Aorta (tissue), 5 donors: ENCODE data around the gene UPF1. TPM values are rescaled to one million over a fixed set of nuclear protein-coding genes. Genes with fewer than 3 reads are reported as not detected.

ENCODE experiments used
- ATAC-seq: fragments of 200-7000 bp; cut with Tn5 transposase; one replicate; pipeline ENCODE4 v1.9.1; 2022; ENCODE audit warnings: moderate library complexity; ENCODE audit not compliant: low FRiP score
- DNase-seq, 2 donors: peaks; one replicate each; pipeline ENCODE4 v3.0.0-alpha.2; 2020
- H3K27ac ChIP-seq, 2 donors: one replicate each; pipeline ENCODE4 v1.5.1; 2013; ENCODE audit warnings: low read length in 2 of 2, mild to moderate bottlenecking in 2 of 2, moderate library complexity in 2 of 2, control low read depth in 1 of 2, inconsistent platforms in 1 of 2, low read depth in 1 of 2
- H3K27me3 ChIP-seq, 2 donors: one replicate each; pipeline ENCODE4 v1.6.1; 2013; ENCODE audit warnings: control low read depth in 1 of 2, low read length in 1 of 2, mild to moderate bottlenecking in 1 of 2, moderate library complexity in 1 of 2; ENCODE audit not compliant: insufficient read depth in 2 of 2, control insufficient read depth in 1 of 2
- H3K36me3 ChIP-seq, 2 donors: one replicate each; pipeline ENCODE4 v1.6.1; 2013; ENCODE audit warnings: control low read depth in 1 of 2, low read length in 1 of 2, mild to moderate bottlenecking in 1 of 2; ENCODE audit not compliant: insufficient read depth in 2 of 2, control insufficient read depth in 1 of 2
- H3K4me1 ChIP-seq, 2 donors: one replicate each; pipeline ENCODE4 v1.6.1; 2013; ENCODE audit warnings: low read length in 2 of 2, control low read depth in 1 of 2, mild to moderate bottlenecking in 1 of 2, moderate library complexity in 1 of 2; ENCODE audit not compliant: insufficient read depth in 2 of 2, control insufficient read depth in 1 of 2
- H3K4me3 ChIP-seq, 2 donors: one replicate each; pipeline ENCODE4 v1.5.1; 2013; ENCODE audit warnings: low read length in 2 of 2, control low read depth in 1 of 2, mild to moderate bottlenecking in 1 of 2
- H3K9me3 ChIP-seq: one replicate; pipeline ENCODE4 v1.6.1; 2013; ENCODE audit warnings: mild to moderate bottlenecking, low read length; ENCODE audit not compliant: control insufficient read depth
- WGBS, 2 donors: extraction: QIAGEN DNeasy Blood & Tissue Kit; methylation state at CpG; one replicate each; pipeline ENCODE4 v1.1.7; 2013; 5-methylcytosine and 5-hydroxymethylcytosine counted together
- intact Hi-C, 2 donors: fragments of 100-400 bp; cut with DNase I; formaldehyde crosslinking; loops; one replicate each; pipeline versions ENCODE4 v1.14.2 to v1.15.0; 2022
- polyA plus RNA-seq, 2 donors: library from polyadenylated mRNA; stranded (reverse); fragments of 200-250 nt; gene quantifications; one replicate each; pipeline ENCODE4 v1.2.3, GENCODE V29; 2013
- total RNA-seq, 2 donors: library from RNA; stranded (reverse); fragmentation: NEBNext Ultra II Directional; extraction: Animal tissue kit (Norgen Biotek cat#: 25700); gene quantifications; one replicate each; pipeline ENCODE4 v1.2.1, GENCODE V29; 2021
- donor health status: healthy with polysubstance abuse.
- donor health status: Bipolar disorder and iron deficiency.
- donor health status: DM: no; HTN: no; CAD: no.
- donor health status: DM: no; HTN: no; CAD: no.
- donor health status: DM: yes; HTN: yes; CAD: no.

The UPF1 gene
- total and polyA plus RNA-seq, 4 donors: 16.5 to 75.6 (median 47.1) TPM

DNA sequence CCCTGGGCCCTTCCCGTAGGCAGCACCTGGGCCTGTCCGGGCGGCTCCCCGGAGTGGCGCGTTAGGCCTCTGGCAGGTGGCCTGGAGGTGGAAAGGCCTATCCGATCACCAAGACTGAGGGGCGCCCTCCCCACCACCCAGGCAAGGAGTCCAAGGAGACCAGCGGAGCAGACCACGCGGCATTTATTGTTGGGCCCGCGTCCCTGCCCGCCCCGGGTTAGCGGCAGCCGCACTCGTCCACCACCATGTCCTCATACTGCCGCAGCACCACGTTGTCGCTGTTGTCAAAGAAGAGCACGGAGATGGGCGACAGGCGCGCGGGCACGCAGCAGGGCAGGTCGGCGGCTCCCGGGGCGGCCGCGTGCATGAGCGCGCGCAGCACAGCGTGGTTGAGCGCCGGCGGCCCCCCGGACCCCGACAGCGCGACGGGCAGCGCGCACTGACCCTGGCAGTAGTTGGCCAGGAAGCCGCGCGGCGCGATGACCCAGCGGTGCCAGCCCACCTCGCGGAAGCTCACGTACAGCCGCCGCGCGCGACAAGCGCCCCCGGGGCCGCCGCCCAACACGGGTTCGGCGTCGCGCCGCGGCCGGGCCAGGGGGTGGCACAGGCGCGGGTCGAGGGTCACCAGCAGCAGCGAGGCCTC lies 36.7 kb downstream of the UPF1 start:
- Histone ChIP-seq H3K27ac (no peak overlapping the region), H3K4me1 (no peaks in the 10 kb centered on the region), H3K36me3 (peaks cover 0 to 4% of the 10 kb centered on the region in 2 donors), H3K4me3 (no peak overlapping the region), H3K27me3 (no peaks in the 10 kb centered on the region), H3K9me3 (no peaks in the 10 kb centered on the region)
- DNase-seq (peak in 1 of 2 donors; percentile 76), ATAC-seq (no peak)
- 56 to 62% methylated on average over 56 to 77 of the region's 77 CpGs for WGBS, 2 donors
- intact Hi-C loops: no loop called here

- Histone ChIP-seq H3K27ac (no peak overlapping the region), H3K4me1 (no peaks in the 10 kb centered on the region), H3K36me3 (peaks cover 0 to 4% of the 10 kb centered on the region in 2 donors), H3K27me3 (no peaks in the 10 kb centered on the region), H3K9me3 (no peaks in the 10 kb centered on the region), H3K4me3 (no peak overlapping the region)
- DNase-seq: peak in 1 of 2 donors; percentile 75
- no peak for ATAC-seq
- WGBS, 2 donors: 13 to 23% methylated on average over 46 to 71 of the region's 71 CpGs
- intact Hi-C loops: no loop called here
Observed at GRCh38 chr19:18869023-18869618, 37.4 kb downstream of the UPF1 start.

GRCh38 chr19:18869781-18870530 lies 38.2 kb downstream of the UPF1 start:
- DNase-seq: peak in 1 of 2 donors; percentile 75
- Histone ChIP-seq H3K27ac (no peak overlapping the region), H3K27me3 (no peaks in the 10 kb centered on the region), H3K4me3 (no peak overlapping the region), H3K36me3 (peaks cover 0 to 4% of the 10 kb centered on the region in 2 donors), H3K4me1 (no peaks in the 10 kb centered on the region), H3K9me3 (no peaks in the 10 kb centered on the region)
- no peak for ATAC-seq
- intact Hi-C loops: no loop called here
- 19% methylated on average over 53 to 62 of the region's 62 CpGs for WGBS, 2 donors

DNA sequence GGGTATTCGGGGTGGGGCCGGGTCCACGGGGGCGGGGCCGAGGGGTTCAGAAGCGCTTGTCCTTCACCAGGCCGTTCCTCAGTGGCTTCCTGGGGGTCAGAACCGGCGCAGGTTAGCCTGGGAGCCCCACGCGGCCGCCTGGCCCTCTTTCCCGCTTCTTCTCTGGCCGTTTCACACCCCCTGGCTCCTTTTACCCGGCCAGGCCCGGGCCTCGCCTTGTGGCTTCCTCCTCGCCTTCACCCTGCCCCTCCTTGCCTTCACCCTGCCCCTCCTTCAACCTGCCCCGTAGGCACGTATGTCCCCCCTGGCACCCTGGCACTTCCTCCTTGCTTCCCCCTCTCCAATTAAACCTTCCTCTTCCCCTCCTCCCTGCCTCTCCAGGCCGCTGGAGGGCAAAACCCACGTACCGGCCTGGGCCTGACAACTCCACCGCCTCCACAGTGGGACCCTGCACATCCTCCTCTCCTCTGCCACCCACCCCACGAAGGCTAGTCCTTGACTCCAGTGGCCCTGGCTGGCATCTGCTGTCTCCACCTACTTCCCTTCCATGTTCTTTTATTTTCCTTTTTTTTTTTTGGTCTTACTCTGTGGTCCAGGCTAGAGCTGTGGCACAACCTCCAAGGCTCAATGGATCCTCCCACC lies 38.9 kb downstream of the UPF1 start:
- WGBS, 2 donors: 55 to 60% methylated on average over 24 to 25 of the region's 25 CpGs
- DNase-seq: peak in 1 of 2 donors; percentile 75
- H3K27ac ChIP-seq: no peak overlapping the region
- ATAC-seq: no peak
- H3K9me3 ChIP-seq: no peaks in the 10 kb centered on the region
- H3K4me3 ChIP-seq: no peak overlapping the region
- no peaks in the 10 kb centered on the region for H3K27me3 ChIP-seq
- peaks cover 0 to 1% of the 10 kb centered on the region in 2 donors for H3K36me3 ChIP-seq
- no peaks in the 10 kb centered on the region for H3K4me1 ChIP-seq
- intact Hi-C loops: no loop called here

GRCh38 chr19:18871543-18871942 lies 39.8 kb downstream of the UPF1 start:
- intact Hi-C loops: no loop called here
- peaks cover 0 to 1% of the 10 kb centered on the region in 2 donors for H3K36me3 ChIP-seq
- H3K9me3 ChIP-seq: no peaks in the 10 kb centered on the region
- DNase-seq (no peak), ATAC-seq (no peak)
- H3K4me3 ChIP-seq: no peak overlapping the region
- H3K4me1 ChIP-seq: no peaks in the 10 kb centered on the region
- no peak overlapping the region for H3K27ac ChIP-seq
- 93% methylated on average over 7 of the region's 7 CpGs for WGBS, 2 donors
- no peaks in the 10 kb centered on the region for H3K27me3 ChIP-seq

DNA sequence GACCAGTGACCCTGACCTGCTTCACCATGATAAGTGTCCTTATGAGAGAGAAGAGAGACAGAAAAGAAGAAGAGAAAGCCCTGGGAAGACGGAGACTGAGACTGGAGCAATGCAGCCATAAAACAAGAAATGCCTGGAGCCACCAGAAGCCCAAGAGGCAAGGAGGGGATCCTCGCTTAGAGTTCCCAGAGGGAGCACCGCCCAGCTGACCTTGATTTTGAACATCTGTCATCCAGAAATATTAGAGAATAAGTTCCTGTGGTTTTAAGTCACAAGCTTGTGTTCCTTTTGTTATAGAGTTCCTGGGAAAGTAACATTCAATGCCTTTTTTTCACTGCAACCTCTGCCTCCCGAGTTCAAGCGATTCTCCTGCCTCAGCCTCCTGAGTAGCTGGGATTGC lies 44.0 kb downstream of the UPF1 start:
- 93 to 96% methylated on average over 5 of the region's 5 CpGs for WGBS, 2 donors
- ATAC-seq (no peak), DNase-seq (no peak)
- intact Hi-C loops: no loop called here
- Histone ChIP-seq H3K27ac (no peak overlapping the region), H3K4me3 (no peak overlapping the region), H3K27me3 (no peaks in the 10 kb centered on the region), H3K4me1 (no peaks in the 10 kb centered on the region), H3K36me3 (no peaks in the 10 kb centered on the region), H3K9me3 (peaks cover 3% of the 10 kb centered on the region)

DNA sequence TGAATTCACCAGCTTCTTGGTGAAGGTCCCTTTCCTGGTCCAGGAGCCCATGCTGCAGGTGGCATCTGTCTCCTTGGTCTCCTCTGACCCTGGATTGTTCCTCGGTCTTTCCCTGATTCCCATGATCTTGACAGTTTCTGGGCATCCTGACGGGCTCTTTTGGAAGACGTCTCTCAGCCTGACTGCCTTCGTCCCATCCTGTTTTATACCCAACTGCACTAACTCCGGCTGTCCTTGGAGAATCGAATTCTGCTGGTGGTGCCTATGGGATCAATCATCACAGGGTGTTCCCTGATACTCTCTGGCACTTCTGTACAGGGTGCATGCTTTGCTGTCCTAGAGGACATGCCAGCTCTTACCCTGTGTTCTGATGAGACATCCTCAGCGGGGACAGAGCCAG lies 45.1 kb downstream of the UPF1 start:
- H3K9me3 ChIP-seq: peaks cover 3% of the 10 kb centered on the region
- H3K27ac ChIP-seq: no peak overlapping the region
- WGBS, 2 donors: 97 to 100% methylated on average over 7 of the region's 7 CpGs
- H3K27me3 ChIP-seq: no peaks in the 10 kb centered on the region
- ATAC-seq (no peak), DNase-seq (no peak)
- no peaks in the 10 kb centered on the region for H3K36me3 ChIP-seq
- intact Hi-C loops: no loop called here
- H3K4me1 ChIP-seq: no peaks in the 10 kb centered on the region
- no peak overlapping the region for H3K4me3 ChIP-seq

GRCh38 chr19:18878058-18878797 lies 46.5 kb downstream of the UPF1 start:
- ATAC-seq (no peak), DNase-seq (peak in 1 of 2 donors; percentile 74)
- H3K27ac ChIP-seq: no peak overlapping the region
- no peaks in the 10 kb centered on the region for H3K36me3 ChIP-seq
- intact Hi-C loops: no loop called here
- H3K9me3 ChIP-seq: peaks cover 3% of the 10 kb centered on the region
- no peaks in the 10 kb centered on the region for H3K4me1 ChIP-seq
- 87 to 89% methylated on average over 25 of the region's 25 CpGs for WGBS, 2 donors
- H3K27me3 ChIP-seq: no peaks in the 10 kb centered on the region
- no peak overlapping the region for H3K4me3 ChIP-seq
